GM12872 (cell line): ENCODE measurements around the gene GPHN.

Experiments used
- TF ChIP-seq, protein P1 (sequence below): IDR thresholded peaks from 3 replicates; pipeline ENCODE4 v1.5.1; 2011; ENCODE audit warnings: low read depth, mild to moderate bottlenecking, low read length, moderate library complexity; ENCODE audit not compliant: insufficient read depth

The GPHN gene

DNA sequence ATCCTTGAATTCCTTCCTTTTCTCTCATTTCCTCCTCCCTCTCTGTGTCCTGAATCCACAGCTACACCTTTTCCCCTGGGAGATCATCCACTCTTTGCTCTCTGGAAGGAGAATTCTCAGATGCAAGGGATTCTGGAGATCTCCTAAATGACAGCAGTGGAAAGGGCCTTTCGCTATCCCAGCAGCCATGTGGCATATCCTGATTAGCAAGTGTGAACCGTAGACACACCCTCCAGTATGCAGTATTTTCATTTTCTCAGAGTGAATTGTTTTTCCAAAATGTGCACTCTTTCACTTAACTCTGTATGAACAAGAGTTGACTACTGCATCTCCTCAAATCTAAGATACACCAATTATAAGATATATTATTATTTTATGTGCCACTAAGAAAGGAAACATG, 687.3 kb downstream of the GPHN start:
- TF ChIP-seq, protein P1, sequence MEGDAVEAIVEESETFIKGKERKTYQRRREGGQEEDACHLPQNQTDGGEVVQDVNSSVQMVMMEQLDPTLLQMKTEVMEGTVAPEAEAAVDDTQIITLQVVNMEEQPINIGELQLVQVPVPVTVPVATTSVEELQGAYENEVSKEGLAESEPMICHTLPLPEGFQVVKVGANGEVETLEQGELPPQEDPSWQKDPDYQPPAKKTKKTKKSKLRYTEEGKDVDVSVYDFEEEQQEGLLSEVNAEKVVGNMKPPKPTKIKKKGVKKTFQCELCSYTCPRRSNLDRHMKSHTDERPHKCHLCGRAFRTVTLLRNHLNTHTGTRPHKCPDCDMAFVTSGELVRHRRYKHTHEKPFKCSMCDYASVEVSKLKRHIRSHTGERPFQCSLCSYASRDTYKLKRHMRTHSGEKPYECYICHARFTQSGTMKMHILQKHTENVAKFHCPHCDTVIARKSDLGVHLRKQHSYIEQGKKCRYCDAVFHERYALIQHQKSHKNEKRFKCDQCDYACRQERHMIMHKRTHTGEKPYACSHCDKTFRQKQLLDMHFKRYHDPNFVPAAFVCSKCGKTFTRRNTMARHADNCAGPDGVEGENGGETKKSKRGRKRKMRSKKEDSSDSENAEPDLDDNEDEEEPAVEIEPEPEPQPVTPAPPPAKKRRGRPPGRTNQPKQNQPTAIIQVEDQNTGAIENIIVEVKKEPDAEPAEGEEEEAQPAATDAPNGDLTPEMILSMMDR: no peak

DNA sequence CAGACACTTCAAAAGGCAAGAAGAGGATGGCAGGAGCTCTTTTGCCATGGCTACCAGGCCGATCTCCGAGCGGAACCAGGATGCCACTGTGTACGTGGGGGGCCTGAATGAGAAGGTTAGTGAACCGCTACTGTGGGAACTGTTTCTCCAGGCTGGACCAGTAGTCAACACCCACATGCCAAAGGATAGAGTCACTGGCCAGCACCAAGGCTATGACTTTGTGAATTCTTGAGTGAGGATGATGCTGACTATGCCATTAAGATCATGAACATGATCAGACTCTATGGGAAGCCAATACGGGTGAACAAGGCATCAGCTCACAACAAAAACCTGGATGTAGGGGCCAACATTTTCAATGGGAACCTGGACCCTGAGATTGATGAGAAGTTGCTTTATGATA, 691.1 kb downstream of the GPHN start:
- TF ChIP-seq, protein P1: no peak

DNA sequence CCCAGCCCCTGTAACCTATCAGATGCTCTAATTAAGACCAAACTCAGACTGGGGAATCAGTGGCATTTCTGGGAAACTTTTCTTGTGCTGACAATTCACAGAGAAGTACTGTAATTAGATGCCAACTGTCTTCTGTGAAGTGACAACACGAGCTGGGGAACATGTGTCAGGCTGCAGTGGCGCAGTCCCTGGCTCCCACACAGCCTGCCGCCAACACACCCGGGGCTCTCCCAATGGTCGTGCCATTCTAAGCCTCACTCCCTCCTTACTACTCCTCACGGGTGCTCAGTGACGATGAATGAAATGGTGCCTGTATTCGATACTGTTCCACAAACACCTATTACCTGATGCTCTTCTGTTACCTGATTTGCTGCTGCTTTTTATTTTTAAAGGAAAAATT, 699.9 kb downstream of the GPHN start:
- TF ChIP-seq, protein P1: no peak

DNA sequence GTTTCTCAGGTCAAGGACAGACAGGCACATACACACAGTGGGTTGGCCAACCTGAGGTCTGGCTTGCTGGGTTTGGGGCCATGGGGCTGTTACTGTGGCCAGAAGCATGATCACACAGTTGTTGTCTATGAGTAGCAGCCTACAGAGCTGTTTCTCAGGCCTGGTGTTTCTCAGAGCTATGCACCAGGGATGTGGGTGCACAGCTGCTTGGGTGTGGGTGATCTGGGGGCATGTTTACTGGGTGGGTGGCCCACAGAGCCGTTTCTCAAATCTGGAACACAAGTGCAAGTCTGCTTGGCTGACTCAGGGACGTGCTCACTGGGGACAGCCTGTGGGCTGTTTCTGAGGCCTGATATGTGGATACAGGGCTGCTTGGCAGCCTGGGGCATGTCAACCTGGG, 710.2 kb downstream of the GPHN start:
- TF ChIP-seq, protein P1: no peak

DNA sequence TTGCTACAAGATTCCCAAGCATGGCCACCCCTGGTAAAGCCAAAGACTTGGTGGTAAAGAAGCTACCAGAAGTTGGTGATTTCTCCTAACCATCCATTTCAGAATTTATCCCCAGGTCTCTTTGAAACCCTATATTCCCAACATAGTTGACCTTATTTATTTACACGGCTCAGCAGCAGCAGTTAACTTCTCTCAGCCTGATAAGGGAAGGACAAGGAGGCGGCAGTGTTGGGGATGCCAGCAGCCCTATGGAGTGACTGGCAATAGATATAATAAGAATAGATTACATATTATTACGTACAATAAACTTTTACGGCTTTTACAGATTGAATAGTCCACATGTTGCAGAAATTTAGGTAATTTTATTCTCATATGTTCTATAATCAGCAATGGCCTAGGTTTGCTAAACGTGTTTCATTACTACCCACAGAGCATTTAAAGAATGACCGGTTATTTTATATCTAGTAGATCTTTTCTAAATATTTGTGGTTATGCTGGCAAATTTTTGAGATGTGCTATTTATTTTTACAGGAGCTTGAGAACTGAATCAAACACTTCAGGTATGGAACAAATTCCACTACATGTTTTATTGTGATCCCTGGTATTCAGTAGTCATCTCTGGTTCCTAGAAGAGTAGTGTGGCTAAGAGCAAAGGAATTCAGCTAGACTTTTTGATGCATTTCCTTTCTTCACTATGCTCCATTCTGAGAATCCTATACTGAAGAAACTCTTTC, 713.5 kb downstream of the GPHN start:
- TF ChIP-seq, protein P1: no peak

DNA sequence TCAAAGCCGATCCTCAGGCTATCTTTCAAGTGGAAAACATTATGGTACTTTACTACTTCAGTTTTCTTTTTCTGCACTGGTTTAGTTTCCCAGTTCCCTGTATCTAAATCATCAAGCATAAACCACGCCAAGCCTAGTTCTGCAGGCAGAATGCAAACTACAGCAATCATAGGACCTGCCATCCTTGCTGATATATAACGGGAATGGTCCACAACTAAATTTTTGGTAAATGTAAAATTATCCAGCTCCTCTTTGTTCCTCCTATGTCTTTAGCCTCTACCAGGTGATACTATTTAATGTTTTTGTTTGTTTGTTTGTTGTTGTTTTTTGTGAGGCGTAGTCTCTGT, 714.0 kb downstream of the GPHN start:
- TF ChIP-seq, protein P1: no peak

DNA sequence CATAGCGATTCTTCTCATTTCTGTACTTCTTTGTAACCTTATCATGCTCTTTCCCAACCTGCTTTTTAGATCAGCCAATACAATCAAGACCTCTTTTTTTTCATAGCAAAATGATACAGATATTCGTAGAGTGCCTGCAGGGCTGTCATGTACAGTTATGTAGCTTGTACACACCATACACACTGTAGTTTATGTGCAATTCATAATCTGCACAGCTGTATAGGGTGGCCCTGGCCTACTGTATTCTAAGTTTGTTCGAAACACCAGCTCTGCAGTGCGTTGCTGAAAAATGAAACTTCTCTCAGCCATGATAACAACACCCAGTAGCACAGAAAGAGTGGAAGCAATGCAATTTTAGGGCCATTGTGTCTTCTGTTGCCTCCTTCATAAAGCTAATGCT, 717.6 kb downstream of the GPHN start:
- TF ChIP-seq, protein P1: no peak
